Body of pancreas (tissue), 4 donors: ENCODE measurements around the gene GPRC6A.

ENCODE experiments used
- CTCF ChIP-seq, 7 experiments: fragments of 450-650 bp in 4 of 7; fragments of 200-600 bp in 3 of 7; sonication (generic) in 3 of 7; IDR thresholded peaks; one replicate each; pipeline ENCODE4 v1.5.1; 2016 to 2019; ENCODE audit warnings: antibody characterized with exemption in 7 of 7
- POLR2A ChIP-seq, 3 donors: fragments of 450-650 bp; IDR thresholded peaks; one replicate each; pipeline ENCODE4 v1.6.1; 2016; ENCODE audit warnings: antibody characterized with exemption in 3 of 3, mild to moderate bottlenecking in 2 of 3

GRCh38 chr6:116772450-116772849, 56.4 kb downstream of the GPRC6A start:
- no peak for TF ChIP-seq POLR2A (IDR thresholded peaks at IDR 0.05)
- TF ChIP-seq CTCF (IDR thresholded peaks at IDR 0.05) = no peak
